NCI-H1105 treated with DMSO at 0.1 percent for 48 hours (cell line): ENCODE results near the gene ATP11A.
"Not testable (repeated sequence)": the region's sequence is repeated elsewhere in the genome, so short reads cannot be mapped to it uniquely, and the experiment has no call there.

Experiments
- DNase-seq: peaks from one replicate; lab custom pipeline; 2025; lab: John Stamatoyannopoulos, UW

The ATP11A gene

GRCh38 chr13:112670864-112671263 lies 19.0 kb upstream of the ATP11A start:
- no peak for DNase-seq

GRCh38 chr13:112671359-112671758 lies 18.5 kb upstream of the ATP11A start:
- DNase-seq: no peak

GRCh38 chr13:112672651-112673284 lies 17.1 kb upstream of the ATP11A start:
- no peak for DNase-seq

GRCh38 chr13:112674412-112675365 lies 15.1 kb upstream of the ATP11A start:
- DNase-seq: no peak

- no peak for DNase-seq
These were observed 14.5 kb upstream of the ATP11A start for GRCh38 chr13:112675366-112675756.

- not testable (repeated sequence) for DNase-seq
These were observed 12.3 kb upstream of the ATP11A start for GRCh38 chr13:112677421-112677962.

- no peak for DNase-seq
These were observed 10.5 kb upstream of the ATP11A start for GRCh38 chr13:112679381-112679780.

GRCh38 chr13:112679932-112680677 lies 9.7 kb upstream of the ATP11A start:
- no peak for DNase-seq

GRCh38 chr13:112680741-112681360 lies 9.0 kb upstream of the ATP11A start:
- DNase-seq: no peak

GRCh38 chr13:112683581-112683980 lies 6.3 kb upstream of the ATP11A start:
- DNase-seq: no peak

- no peak for DNase-seq
These were observed 5.6 kb upstream of the ATP11A start for GRCh38 chr13:112684071-112684845.

GRCh38 chr13:112685189-112685805 lies 4.5 kb upstream of the ATP11A start:
- not testable (repeated sequence) for DNase-seq

- no peak for DNase-seq
These were observed 3.9 kb upstream of the ATP11A start for GRCh38 chr13:112685896-112686295.

- DNase-seq: no peak
These were observed 3.5 kb upstream of the ATP11A start for GRCh38 chr13:112686364-112686763.

- DNase-seq: no peak
These were observed 2.9 kb upstream of the ATP11A start for GRCh38 chr13:112686987-112687386.

GRCh38 chr13:112687836-112688559 lies 1.8 kb upstream of the ATP11A start:
- DNase-seq: no peak

GRCh38 chr13:112688560-112689302 lies 1.1 kb upstream of the ATP11A start:
- DNase-seq: no peak

- DNase-seq: peak; percentile 39
These were observed 568 bp downstream of the ATP11A start for GRCh38 chr13:112690283-112690929.

GRCh38 chr13:112692104-112692503 lies 2.3 kb downstream of the ATP11A start:
- no peak for DNase-seq
